ENCODE data around the gene TAP2.
A peak's percentile ranks its signal among the peaks of the same experiment; 100 is the strongest.

TAP2 gene

DNA sequence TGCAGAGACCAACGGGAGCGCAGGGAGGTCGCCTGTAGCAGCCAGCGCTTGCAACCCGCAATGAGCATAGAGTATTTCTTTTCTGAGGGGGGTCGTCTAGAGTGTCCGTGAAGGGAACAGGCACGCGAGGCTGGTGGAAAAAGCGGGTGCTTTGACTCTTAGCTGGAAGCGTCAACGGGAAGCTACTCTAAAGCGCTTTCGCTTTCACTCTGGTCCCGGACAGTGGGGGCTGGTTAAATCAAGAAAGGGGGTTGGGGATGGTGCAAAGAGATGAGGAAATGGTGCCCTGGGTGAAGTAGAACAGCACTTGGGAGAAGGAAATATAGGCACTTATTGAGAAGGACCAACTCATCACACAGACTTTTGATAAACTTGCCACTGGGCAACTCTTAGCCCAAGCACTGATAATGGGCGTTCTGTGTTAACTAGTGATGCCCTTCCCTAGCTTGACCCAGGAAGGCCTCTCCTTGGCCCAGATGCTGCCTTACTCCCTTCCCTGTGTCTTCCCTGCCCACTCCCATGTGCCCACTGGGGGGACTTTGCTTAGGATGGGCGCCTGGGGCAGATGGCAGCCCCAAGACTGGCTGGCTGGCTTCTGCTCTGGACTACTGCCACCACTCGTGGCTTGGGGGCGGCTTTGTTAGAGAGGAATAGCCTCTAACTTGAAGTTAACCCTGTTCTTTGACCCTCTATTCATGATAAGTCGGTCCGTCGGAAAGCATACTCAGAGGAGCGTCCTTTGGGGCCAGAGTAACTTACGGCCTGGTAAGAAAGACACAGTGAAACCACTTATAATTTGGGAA is 16.0 kb upstream of the TAP2 start:
- DNase-seq (ENCODE audit: low read depth, low spot score), result no peak

DNA sequence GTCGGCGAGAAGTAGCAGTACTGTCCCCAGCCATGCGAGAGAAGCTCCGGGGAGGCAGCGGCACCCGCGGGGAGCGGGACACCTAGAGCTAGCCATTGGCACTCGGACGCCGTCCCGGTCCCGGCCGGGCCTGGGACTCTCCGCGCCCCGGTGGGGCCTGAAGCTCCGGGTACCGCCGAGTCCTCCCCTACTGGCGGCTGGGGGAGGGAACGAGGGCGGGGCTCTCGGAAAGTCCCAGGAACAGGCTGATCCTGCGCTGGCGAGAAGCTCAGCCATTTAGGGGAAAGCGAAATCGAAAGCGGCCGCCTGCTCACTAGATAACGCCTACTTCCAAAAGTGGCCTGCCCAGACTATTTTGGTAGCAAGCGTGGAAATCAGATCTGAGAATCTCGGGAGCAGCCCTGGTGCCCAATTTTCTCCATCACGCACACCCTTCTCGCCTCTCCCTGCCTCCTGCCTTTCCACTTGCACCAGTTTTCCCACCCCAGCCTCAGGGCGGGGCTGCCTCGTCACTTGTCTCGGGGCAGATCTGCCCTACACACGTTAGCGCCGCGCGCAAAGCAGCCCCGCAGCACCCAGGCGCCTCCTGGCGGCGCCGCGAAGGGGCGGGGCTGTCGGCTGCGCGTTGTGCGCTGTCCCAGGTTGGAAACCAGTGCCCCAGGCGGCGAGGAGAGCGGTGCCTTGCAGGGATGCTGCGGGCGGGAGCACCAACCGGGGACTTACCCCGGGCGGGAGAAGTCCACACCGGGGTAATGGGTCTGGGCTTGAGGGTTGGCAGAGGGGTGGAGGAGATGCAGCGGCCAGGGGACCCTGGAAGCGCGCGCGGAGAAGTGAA is 15.2 kb upstream of the TAP2 start, which contains the start of the genes PSMB9 and TAP1:
PSMB9 (plus strand) TSS at position 652 of the 835 bp plus-strand sequence; CDS start at position 690, 38 bp downstream.
TAP1 (minus strand) TSS at position 164 of the 835 bp plus-strand sequence; CDS start at position 96, 68 bp downstream.
- peak; percentile 87 for DNase-seq (ENCODE audit: low read depth, low spot score)

DNA sequence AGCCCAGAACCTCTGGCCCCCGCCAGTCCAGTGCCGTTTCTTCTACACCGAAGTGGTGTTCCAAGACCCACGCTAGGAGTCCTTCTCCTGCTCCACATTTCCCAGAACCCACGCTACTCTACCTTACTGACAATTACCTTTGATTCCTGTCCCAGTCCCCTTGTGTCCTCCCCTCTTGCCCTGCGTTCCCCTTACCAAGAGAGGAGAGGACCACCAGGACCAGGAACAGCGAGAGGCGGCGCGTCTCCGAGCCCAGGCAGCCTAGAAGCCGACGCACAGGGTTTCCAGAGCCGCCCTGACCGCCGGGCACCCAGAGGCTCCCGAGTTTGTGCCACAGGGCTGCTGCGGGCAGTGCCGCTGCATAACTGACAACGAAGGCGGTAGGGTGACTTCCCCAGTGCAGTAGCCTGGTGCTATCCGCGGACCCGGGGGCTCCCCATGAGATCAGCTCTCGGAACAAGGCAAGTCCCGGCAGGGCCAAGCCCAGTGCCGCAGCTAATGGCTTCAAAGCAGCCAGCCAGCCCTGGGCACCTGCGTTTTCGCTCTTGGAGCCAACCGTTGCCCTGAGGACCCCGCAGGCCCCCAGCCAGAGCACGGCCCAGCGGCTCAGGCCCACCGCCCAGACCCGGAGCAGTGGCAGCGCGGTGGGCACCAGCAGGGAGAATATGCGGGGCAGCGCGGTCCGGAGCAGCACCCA is 14.5 kb upstream of the TAP2 start:
- DNase-seq (ENCODE audit: low read depth, low spot score), result no peak

DNA sequence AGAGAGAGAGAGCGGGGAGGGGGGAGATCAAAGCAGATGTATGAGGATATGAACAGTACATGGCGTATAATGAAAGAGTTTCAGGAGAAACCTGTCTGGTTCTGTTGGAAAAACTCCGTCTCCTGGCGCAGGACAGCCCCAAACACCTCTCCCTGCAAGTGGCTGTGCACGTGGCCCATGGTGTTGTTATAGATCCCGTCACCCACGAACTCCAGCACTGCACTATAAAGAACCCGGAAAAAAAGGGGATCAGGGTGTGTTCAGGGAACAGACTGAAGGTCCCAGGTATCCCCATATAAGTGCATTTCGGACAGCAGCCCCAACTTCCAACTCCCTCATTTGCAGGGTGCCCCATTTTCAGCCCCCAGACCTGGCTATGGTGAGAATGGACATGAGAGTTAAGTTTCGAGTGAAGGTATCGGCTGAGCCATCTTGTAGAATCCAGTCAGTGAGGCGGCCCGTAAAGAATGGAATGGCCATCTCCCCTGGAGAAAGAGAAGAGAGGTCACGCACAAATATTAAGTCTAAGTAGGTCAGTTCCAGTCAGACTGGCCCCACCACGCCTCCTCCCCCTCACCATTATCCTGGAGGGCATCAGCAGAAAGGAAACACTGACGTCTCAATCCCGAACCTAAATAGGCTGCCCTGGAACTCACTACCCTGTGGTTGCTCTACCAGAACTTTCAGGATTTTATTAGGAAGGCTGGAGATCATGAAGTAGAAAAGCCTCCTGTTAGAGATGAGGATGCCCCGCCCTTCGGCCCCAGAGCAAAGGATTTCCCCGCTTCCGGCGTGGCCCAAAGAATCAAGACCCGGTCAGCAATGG is 13.7 kb upstream of the TAP2 start:
- no peak for DNase-seq (ENCODE audit: low read depth, low spot score)

DNA sequence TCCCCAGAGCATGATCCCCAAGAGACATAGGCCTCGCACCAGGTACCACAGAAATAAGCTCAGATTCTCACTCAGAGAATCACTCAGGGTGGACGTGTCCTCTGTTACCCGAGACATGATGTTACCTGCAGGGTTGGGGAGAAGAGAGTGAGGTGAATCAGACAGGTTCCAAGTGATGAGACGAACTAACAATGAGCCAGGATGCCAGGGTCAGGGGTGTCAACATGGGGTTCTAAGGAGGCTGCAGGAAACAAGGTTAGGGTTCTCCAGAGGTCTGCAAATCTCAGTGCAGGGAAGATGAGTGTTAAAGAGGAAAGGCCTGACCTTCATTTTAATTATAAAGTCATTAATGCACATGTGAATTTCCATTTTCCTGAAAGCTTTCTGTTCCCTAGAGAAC is 12.5 kb upstream of the TAP2 start:
- no peak for DNase-seq (ENCODE audit: low read depth, low spot score)

DNA sequence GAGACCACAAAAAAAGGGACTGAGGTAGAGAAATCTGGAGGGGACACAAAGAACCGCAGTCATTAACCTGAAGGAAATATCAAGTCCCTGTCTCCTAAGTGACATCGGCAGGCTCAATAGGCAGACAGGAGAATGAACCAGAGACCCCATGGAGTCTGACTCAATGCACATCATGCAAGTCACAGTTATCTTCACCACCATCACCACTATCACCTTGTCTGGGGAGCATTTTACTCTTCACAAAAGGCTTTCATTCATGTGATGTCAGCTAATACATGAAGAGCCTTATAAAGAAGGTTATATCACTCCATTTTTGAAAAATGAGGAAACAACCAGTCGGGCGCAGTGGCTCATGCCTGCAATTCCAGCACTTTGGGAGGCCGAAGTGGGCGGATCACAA is 10.6 kb upstream of the TAP2 start:
- DNase-seq (ENCODE audit: low read depth, low spot score), result no peak

DNA sequence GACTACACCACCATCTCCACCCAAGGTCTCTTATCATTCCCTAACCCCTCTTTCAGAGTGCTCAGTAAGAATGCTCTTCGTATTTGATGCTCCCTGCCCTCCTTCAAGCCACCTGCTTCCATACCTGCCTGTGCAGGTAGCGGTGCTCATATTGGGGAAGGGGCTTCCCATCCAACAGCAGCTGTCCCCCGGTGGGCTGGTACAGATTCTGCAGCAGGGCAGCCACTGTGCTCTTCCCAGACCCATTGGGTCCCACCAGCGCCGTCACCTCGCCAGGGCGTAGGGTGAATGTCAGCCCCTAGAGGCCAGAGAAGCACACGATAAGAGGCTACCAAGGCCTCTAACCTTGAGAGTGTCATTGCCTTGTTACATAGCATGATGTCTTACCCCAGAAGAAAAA is 9.3 kb upstream of the TAP2 start:
- DNase-seq (ENCODE audit: low read depth, low spot score), result no peak

DNA sequence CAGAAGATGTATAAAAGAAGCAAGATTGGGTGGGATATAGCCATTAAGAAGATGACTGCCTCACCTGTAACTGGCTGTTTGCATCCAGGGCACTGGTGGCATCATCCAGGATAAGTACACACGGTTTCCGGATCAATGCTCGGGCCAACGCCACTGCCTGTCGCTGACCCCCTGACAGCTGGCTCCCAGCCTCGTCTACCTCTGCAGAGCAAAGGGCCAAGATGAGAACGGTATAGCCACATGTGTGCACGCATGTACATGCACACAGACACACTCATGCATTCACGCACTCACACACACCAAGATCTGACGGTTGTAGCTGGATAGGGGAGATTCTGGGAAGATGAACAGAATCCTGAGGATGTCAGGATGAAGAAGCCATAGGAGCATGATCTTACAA is 8.5 kb upstream of the TAP2 start:
- no peak for DNase-seq (ENCODE audit: low read depth, low spot score)

DNA sequence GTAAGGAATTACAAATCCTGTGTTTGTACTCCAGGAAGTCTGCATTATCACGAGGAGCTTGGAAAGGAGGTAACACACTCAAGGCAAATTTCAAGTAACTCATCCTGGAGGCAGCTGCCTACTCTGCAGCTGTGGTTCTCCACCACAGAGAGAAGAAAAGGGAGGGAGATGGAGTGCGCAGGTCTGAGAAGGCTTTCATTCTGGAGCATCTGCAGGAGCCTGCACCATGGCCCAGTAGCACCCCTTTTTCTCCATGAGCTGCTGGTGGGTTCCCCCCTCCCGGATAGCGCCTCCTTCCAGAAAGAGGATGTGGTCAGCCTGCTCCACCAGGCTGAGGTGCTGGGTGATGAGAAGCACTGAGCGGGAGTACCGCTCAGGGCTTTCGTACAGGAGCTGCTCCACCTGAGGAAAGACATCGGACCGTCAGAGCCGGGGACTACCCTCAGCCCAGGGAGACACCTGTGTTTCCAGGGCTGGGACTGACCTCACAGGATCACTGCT is 6.9 kb upstream of the TAP2 start:
- no peak for DNase-seq (ENCODE audit: low read depth, low spot score)

DNA sequence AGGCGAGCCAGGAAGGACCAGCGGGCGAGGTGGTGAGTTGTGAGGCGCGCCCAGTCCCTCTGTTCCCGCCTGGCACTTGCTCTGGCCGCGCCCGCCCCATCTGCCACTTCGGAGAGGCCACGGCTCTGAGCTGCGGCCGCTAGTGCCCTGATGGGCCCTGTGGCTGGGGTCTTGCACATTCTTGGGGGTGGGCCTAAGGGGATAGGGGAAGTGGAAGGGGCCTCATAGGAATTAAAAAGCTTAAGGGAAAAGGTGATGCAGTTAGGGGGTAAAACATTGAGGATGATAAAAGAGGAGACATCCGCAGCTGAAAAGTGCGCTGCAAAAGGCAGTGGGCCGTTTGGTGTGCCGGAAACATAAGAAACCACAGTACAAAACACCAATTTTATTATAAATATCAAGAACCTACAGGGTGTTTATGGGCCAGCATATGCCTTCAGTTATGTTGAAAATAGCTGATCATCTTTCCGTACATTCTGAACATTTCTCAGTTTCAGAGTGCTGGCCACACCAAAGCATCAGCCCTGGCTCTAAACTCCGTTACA is 6.4 kb upstream of the TAP2 start:
- no peak for DNase-seq (ENCODE audit: low read depth, low spot score)

DNA sequence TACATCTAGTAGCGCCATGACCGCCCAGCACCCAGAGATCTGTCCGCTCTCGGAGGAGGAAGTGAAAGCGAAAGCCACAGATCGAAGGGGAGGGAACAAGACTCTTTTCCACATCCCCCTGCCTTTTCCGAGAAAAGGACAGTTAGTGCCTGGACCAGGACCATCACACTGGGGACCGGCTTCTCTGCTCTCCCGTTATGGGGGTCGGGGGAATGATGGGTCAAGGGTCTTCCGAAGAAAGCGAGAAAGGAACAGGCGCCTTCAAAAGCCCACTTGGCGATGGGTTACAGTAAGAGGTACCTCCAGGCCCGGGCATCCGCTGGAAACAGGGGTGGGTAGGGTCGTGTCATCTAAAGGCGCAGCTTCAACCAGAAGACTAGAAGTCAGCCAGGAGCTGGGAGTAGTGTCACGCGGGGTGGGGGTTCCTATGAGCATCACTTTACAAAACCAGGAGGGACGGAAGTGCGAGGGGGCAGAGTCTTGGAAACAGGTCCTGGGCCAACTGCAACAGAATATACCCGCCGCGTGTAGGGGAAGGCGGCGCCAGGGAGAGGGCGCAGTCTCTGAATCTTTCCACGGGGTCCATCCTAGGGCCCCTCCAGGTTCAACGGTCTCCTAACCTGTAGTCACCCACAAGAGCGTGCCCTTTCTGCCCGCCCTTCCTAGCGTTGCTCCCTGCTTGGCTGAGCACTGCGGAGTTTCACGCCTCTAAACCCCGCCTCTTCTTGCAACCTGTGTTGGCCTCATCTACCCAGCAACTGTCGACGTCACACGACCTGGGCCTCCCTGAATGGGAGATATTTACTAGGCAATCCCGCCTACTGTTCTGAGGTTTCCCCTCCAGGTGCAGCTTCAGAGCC is 5.7 kb upstream of the TAP2 start, which contains the start of gene PSMB8:
PSMB8 (minus strand) TSS at position 69 of the 860 bp plus-strand sequence; CDS start at position 18, 51 bp downstream.
- peak; percentile 77 for DNase-seq (ENCODE audit: low read depth, low spot score)

DNA sequence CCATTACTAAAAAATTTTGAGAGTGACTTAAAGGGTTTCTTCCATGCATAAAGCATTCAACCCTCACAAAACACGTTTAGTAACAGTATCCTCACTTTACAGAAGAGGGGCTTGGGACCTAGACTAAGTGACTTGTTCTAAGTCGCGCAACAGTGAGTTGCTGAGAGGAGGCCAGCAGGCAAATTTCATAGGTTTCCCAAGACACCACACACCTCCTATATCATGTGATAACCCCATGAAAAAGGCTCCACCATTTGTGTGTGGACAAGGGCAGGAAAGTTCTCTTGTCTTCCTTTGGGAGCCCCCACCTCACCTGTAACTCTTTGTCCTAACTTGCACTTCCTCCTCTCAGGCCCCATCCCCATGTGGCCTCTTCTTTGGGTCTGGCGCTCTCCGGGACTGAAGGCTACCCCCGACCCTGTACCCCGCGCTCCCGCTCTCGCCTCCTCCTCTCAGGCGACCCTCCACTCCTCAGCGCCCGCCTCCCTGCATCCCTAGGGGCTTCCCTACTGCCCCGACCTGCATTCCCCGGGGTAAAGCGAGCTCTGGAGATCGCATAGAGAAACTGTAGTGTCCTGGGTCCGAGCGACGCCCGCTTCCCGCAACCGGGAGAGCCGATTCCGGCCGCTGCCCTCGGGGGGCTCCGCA is 4.9 kb upstream of the TAP2 start:
- DNase-seq (ENCODE audit: low read depth, low spot score), result no peak

DNA sequence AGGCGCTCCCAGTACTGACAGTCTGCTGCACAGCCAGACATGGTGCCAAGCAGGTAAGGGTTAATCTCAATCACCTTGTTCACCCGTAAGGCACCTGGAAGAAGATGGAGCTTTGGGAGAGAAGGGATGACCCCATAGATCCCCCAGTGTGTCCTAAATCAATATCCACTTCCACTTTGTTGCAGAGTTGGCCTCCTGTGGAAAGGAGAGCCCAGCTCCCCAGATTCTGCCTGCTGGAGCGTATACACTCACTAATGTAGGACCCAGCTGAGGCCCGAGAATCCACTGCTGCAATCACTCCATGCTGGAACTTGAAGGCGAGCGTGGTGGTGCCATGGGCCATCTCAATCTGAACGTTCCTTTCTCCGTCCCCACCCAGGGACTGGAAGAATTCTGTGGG is 4.2 kb upstream of the TAP2 start:
- DNase-seq (ENCODE audit: low read depth, low spot score), result no peak

DNA sequence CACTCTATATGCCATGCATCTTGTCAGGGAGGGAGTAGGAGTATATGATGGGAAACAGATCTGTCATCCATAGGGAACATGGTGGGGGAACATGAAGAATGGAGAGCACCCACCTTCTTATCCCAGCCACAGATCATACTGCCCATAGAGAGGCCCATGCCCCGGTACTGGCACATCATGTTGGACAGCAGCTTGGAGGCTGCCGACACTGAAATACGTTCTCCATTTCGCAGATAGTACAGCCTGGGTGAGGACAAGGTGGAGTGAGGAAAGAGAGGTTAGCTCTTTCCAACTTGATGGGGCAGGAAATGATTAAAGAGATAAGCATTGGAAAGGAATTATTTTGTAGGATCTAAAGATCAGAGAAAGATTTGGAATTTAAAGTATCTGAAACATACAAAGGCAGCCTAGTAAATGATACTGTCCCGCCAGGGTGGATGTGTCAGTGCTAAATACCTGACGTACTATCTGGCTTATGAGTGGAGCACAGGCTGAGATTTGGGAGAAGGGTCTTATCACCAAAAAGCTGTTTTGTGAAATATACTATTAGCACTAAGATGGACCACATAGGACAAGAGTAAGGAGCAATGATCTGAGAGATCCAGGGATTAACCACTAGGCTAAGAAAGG is 3.6 kb upstream of the TAP2 start:
- DNase-seq (ENCODE audit: low read depth, low spot score), result no peak

DNA sequence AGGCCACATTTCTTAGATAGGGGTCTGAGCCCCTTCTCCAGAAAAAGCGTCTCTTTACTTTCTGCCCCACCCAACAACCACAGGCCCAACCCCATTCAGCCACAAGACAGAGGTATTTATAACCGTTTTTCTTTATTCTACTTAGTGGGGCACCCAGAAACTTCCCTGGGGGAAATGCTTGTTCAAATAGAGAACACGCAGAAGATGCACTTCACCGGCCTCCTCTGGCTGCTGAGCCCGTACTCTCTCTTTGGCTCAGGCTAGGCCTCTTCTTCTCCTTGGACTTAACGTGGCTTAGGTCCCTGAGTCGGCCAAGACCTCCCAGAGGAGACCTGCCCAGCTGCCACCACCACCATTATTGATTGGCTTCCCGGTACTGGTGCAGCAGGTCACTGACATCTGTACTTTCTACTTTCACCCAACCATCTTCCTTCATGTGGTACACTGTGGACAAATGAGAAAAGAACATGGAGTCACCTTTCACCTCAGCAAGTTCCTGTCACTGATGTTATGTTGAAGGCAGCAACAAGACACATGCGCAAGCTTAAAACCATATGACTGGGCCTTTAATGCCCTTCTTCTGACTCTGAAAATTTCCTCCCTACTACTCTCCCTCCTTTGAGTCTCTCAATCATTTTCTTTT is 2.2 kb upstream of the TAP2 start:
- DNase-seq (ENCODE audit: low read depth, low spot score), result no peak

DNA sequence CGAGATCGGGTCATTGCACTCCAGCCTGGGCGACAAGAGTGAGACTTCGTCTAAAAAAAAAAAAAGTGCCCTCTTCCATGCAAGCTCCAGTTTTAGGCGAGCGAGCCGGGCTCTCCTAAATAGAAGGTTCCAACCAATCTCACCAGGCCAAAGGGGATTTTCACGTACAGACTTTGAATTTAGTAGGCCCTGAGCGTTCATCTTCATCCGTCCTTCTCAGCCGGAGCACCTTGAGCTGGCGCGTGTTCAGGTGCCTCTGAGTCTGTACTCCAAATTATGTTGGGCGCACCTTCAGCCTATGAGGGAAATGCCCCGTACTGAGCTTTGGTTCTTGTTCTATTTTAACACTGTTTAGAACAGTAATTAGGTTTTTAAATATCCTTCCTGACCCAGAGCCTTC is 817 bp upstream of the TAP2 start:
- DNase-seq (ENCODE audit: low read depth, low spot score), result no peak

DNA sequence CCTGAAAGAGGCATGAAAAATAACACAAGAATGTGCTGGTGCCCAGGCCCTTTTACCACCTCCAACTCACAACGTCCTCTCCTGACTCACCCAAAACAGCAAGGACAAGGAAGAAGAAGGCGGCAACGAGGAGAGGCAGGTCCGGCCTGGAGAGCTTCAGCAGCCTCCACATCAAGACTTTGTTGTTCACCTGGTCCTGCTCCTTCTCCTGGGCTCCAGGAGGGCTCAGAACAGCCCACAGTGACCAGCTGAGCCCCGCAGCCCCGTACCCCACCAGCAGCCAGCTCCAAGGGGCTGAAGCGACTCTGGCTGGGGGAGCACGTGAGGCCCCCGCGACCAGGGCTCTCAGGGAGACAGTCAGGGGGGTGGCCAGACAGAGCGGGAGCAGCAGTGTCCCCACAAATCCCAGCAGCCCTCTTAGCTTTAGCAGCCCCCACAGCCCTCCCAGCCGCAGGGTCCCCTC is 857 bp downstream of the TAP2 start:
- no peak for DNase-seq (ENCODE audit: low read depth, low spot score)

DNA sequence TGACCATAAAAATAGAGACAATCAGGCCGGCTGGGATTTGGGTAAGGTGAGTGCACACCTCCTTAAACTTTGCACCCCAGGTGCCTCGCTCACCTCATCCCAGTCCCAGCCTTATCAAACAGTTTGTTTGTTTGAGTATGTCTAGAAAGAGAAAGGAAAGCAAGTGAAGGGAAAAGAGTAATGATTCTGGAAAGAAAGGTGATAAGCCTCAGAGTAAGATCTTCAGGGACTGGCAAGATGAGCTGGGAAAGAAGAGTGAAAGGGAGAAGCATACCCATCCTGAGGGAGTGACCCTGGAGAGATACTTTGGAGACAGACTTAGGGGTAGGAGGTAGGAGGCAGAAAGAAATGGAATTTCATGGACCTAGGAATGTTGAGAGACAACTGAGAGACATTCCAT is 1.7 kb downstream of the TAP2 start:
- no peak for DNase-seq (ENCODE audit: low read depth, low spot score)

Data from smooth muscle cell of the brain vasculature (primary cell).